ENCODE measurements around the gene EZR. TPM values are rescaled to one million over a fixed set of nuclear protein-coding genes. Genes with fewer than 3 reads are reported as not detected.
"Not testable (repeated sequence)": the region's sequence is repeated elsewhere in the genome, so short reads cannot be mapped to it uniquely, and the experiment has no call there.

EZR gene
- polyA plus RNA-seq, 1 donor (not counting 4 experiments of a cell fraction or from before 2014, with no cell fraction given) = 277 TPM

GRCh38 chr6:158793432-158793831, 25.7 kb downstream of the EZR start:
- H3K4me2 ChIP-seq (ENCODE audit: control insufficient read depth, extremely low read depth, insufficient read depth, low read depth, low read length) = no peak overlapping the region
- peak; percentile 51 for FAIRE-seq
- peaks cover 51% of the 10 kb centered on the region for H3K4me1 ChIP-seq (ENCODE audit: control insufficient read depth, extremely low read depth, insufficient read depth, low read length)

GRCh38 chr6:158792505-158792904, 26.7 kb downstream of the EZR start:
- FAIRE-seq; H3K9me3 ChIP-seq (ENCODE audit: control insufficient read depth, low read depth, low read length); H3K4me3 ChIP-seq (ENCODE audit: control insufficient read depth in 2 of 3, extremely low read depth in 1 of 3, insufficient read depth in 2 of 3, low read depth in 1 of 3, low read length in 3 of 3); H2AFZ ChIP-seq (ENCODE audit: control insufficient read depth, low read length); DNase-seq (ENCODE audit: low read depth, low spot score); H3K9ac ChIP-seq (ENCODE audit: control insufficient read depth, extremely low read depth, insufficient read depth, low read length); dilution Hi-C loops (cut with MboI; ENCODE audit: extremely low pct_ligation_motif_present, low sequenced_read_pairs); H3K27me3 ChIP-seq (ENCODE audit: control insufficient read depth, extremely low read depth, insufficient read depth, low read length); H3K27ac ChIP-seq (ENCODE audit: control insufficient read depth, insufficient read depth, low read length): not testable (repeated sequence)
- Histone ChIP-seq H4K20me1 (ENCODE audit: control insufficient read depth, extremely low read depth, insufficient read depth, low read length) (peaks cover 39% of the 10 kb centered on the region), H3K79me2 (ENCODE audit: control insufficient read depth, insufficient read depth, low read length) (peaks cover 97% of the 10 kb centered on the region), H3K36me3 (ENCODE audit: control insufficient read depth in 2 of 2, extremely low read depth in 1 of 2, insufficient read depth in 2 of 2, low read length in 2 of 2) (peaks cover 11 to 37% of the 10 kb centered on the region in 2 experiments), H3K4me1 (ENCODE audit: control insufficient read depth, extremely low read depth, insufficient read depth, low read length) (peaks cover 51% of the 10 kb centered on the region), H3K9me1 (ENCODE audit: control insufficient read depth, extremely low read depth, insufficient read depth, low read length) (peaks cover 14% of the 10 kb centered on the region), H3K4me2 (ENCODE audit: control insufficient read depth, extremely low read depth, insufficient read depth, low read depth, low read length) (peak overlapping the region; percentile 4)

More at GRCh38 chr6:158793432-158793831, 25.7 kb downstream of the EZR start:
- Histone ChIP-seq H3K27me3 (ENCODE audit: control insufficient read depth, extremely low read depth, insufficient read depth, low read length) (no peaks in the 10 kb centered on the region), H3K36me3 (ENCODE audit: control insufficient read depth in 2 of 2, extremely low read depth in 1 of 2, insufficient read depth in 2 of 2, low read length in 2 of 2) (peaks cover 7 to 28% of the 10 kb centered on the region in 2 experiments), H3K27ac (ENCODE audit: control insufficient read depth, insufficient read depth, low read length) (no peak overlapping the region), H2AFZ (ENCODE audit: control insufficient read depth, low read length) (no peak overlapping the region), H4K20me1 (ENCODE audit: control insufficient read depth, extremely low read depth, insufficient read depth, low read length) (peaks cover 41% of the 10 kb centered on the region), H3K4me3 (ENCODE audit: control insufficient read depth in 2 of 3, extremely low read depth in 1 of 3, insufficient read depth in 2 of 3, low read depth in 1 of 3, low read length in 3 of 3) (no peak overlapping the region), H3K9me1 (ENCODE audit: control insufficient read depth, extremely low read depth, insufficient read depth, low read length) (peaks cover 14% of the 10 kb centered on the region), H3K9me3 (ENCODE audit: control insufficient read depth, low read depth, low read length) (no peaks in the 10 kb centered on the region), H3K79me2 (ENCODE audit: control insufficient read depth, insufficient read depth, low read length) (peaks cover 98% of the 10 kb centered on the region), H3K9ac (ENCODE audit: control insufficient read depth, extremely low read depth, insufficient read depth, low read length) (no peak overlapping the region)
- DNase-seq (ENCODE audit: low read depth, low spot score) = no peak
- dilution Hi-C loops (cut with MboI; ENCODE audit: extremely low pct_ligation_motif_present, low sequenced_read_pairs) = no loop called here
- TF ChIP-seq EZH2 (IDR thresholded peaks at IDR 0.05; ENCODE audit: low read length) (no peak), CTCF (optimal IDR thresholded peaks at IDR 0.05 in 1 of 3, IDR thresholded peaks at IDR 0.05 in 1 of 3, conservative IDR thresholded peaks at IDR 0.05 in 1 of 3; ENCODE audit: extremely low read depth in 1 of 3, insufficient read depth in 2 of 3, low read length in 3 of 3) (peak; percentile 26 to 60 (median 46))

GRCh38 chr6:158791274-158791855, 27.8 kb downstream of the EZR start:
- H3K9ac ChIP-seq (ENCODE audit: control insufficient read depth, extremely low read depth, insufficient read depth, low read length) = no peak overlapping the region
- no peak overlapping the region for H3K4me3 ChIP-seq (ENCODE audit: control insufficient read depth in 2 of 3, extremely low read depth in 1 of 3, insufficient read depth in 2 of 3, low read depth in 1 of 3, low read length in 3 of 3)
- no peak overlapping the region for H2AFZ ChIP-seq (ENCODE audit: control insufficient read depth, low read length)
- TF ChIP-seq CTCF (optimal IDR thresholded peaks at IDR 0.05 in 1 of 3, IDR thresholded peaks at IDR 0.05 in 1 of 3, conservative IDR thresholded peaks at IDR 0.05 in 1 of 3; ENCODE audit: extremely low read depth in 1 of 3, insufficient read depth in 2 of 3, low read length in 3 of 3) (no peak), EZH2 (IDR thresholded peaks at IDR 0.05; ENCODE audit: low read length) (no peak)
- H3K36me3 ChIP-seq (ENCODE audit: control insufficient read depth in 2 of 2, extremely low read depth in 1 of 2, insufficient read depth in 2 of 2, low read length in 2 of 2) = peaks cover 15 to 41% of the 10 kb centered on the region in 2 experiments
- H3K27ac ChIP-seq (ENCODE audit: control insufficient read depth, insufficient read depth, low read length) = peak overlapping the region; percentile 14
- H3K9me1 ChIP-seq (ENCODE audit: control insufficient read depth, extremely low read depth, insufficient read depth, low read length) = peaks cover 14% of the 10 kb centered on the region
- DNase-seq (ENCODE audit: low read depth, low spot score) (no peak), FAIRE-seq (no peak)
- peaks cover 36% of the 10 kb centered on the region for H4K20me1 ChIP-seq (ENCODE audit: control insufficient read depth, extremely low read depth, insufficient read depth, low read length)
- H3K27me3 ChIP-seq (ENCODE audit: control insufficient read depth, extremely low read depth, insufficient read depth, low read length) = no peaks in the 10 kb centered on the region
- no peaks in the 10 kb centered on the region for H3K9me3 ChIP-seq (ENCODE audit: control insufficient read depth, low read depth, low read length)
- dilution Hi-C loops (cut with MboI; ENCODE audit: extremely low pct_ligation_motif_present, low sequenced_read_pairs) = no loop called here
- H3K79me2 ChIP-seq (ENCODE audit: control insufficient read depth, insufficient read depth, low read length) = peaks cover 87% of the 10 kb centered on the region
- H3K4me2 ChIP-seq (ENCODE audit: control insufficient read depth, extremely low read depth, insufficient read depth, low read depth, low read length) = no peak overlapping the region
- H3K4me1 ChIP-seq (ENCODE audit: control insufficient read depth, extremely low read depth, insufficient read depth, low read length) = peaks cover 62% of the 10 kb centered on the region
